ENCODE data around the gene KRTAP3-3.

DNA sequence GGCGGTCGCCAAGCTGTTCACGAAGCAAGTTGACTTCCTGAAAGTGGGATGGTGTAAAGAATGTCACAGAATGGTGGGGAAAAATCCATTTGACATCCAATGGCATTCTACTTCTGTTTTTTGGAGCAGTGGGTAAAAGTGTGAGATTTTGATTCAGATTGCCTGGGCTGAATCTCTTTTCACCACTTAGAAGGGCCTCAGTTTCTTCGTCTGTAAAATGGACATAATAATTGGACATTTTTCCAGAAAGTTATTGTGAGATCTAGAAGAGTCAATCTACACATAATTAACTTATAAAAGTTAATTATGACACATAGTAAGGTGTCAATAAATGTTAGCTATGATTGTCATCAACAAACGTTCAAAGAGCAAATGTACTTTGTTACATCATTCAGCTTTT, 12.8 kb downstream of the KRTAP3-3 start:
- TF ChIP-seq, protein P1, sequence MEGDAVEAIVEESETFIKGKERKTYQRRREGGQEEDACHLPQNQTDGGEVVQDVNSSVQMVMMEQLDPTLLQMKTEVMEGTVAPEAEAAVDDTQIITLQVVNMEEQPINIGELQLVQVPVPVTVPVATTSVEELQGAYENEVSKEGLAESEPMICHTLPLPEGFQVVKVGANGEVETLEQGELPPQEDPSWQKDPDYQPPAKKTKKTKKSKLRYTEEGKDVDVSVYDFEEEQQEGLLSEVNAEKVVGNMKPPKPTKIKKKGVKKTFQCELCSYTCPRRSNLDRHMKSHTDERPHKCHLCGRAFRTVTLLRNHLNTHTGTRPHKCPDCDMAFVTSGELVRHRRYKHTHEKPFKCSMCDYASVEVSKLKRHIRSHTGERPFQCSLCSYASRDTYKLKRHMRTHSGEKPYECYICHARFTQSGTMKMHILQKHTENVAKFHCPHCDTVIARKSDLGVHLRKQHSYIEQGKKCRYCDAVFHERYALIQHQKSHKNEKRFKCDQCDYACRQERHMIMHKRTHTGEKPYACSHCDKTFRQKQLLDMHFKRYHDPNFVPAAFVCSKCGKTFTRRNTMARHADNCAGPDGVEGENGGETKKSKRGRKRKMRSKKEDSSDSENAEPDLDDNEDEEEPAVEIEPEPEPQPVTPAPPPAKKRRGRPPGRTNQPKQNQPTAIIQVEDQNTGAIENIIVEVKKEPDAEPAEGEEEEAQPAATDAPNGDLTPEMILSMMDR (IDR thresholded peaks at IDR 0.05) = no peak
- TF ChIP-seq POLR2A (IDR thresholded peaks at IDR 0.05) = no peak

Measured in adrenal gland (tissue), 5 donors.